HG02588 (cell line): ENCODE data around the gene RSPO1.
"Not testable (repeated sequence)": the region's sequence is repeated elsewhere in the genome, so short reads cannot be mapped to it uniquely, and the experiment has no call there.

Experiments
- ATAC-seq: cut with Tn5 transposase; IDR thresholded peaks from one replicate; pipeline ENCODE4 v1.9.1; 2021; ENCODE audit warnings: mild to moderate bottlenecking, moderate library complexity; ENCODE audit not compliant: unreplicated experiment

Gene RSPO1

GRCh38 chr1:37634244-37634991, at the start of gene RSPO1:
Gene RSPO1 (minus strand): TSS chr1:37634892. CDS start chr1:37629661, 5,231 bp downstream.
- no peak for ATAC-seq

DNA sequence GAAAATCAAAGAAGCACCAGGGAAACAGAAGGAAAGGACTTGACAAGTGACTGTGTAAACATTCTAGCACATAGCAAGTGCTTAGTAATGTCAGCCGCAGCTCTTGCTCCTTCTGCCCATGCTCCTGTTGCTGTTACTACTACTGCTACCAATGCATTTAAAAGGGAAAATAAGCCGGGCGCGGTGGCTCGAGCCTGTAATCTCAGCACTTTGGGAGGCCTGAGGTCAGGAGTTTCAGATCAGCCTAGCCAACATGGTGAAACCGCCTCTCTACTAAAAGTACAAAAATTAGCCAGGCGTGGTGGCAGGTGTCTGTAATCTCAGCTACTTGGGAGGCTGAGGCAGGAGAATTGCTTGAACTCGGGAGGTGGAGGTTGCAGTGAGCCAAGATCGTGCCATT, 49.5 kb upstream of the RSPO1 start:
- ATAC-seq: not testable (repeated sequence)

- no peak for ATAC-seq
These were observed 47.8 kb upstream of the RSPO1 start for GRCh38 chr1:37682334-37682987.

DNA sequence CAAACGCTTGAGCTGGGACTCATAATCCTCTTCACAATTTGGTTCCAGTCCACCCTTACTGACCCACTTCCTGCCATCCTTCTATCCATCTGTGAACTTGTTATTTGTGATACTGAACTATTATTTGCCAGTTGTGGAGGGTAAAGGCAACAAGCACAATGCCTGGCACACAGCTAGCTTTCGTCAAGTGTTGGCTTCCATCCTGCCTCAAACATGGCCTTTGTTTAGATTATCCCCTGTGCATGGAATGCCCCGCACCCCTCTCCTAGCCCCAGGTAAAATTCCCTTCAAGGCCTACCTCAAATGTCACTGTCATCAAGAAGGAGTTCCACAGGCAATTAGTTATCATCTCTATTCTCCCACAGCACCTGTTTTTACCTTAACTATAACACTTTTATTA, 46.2 kb upstream of the RSPO1 start:
- no peak for ATAC-seq

GRCh38 chr1:37677808-37678207, 43.1 kb upstream of the RSPO1 start:
- no peak for ATAC-seq

DNA sequence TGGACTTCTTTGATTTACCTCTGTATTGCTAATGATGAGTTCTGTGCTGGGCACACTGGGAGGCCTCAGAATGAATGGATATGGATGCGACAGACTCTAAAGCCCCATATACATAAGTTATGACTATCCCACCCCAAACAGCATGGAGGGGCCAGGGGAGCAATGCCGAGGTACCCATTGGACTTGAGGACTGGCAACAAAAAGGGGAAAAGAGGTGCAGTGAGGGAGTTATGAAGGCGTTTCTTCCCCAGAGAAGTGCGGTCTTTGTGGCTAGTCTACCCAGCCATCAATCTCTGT, 42.4 kb upstream of the RSPO1 start:
- no peak for ATAC-seq

GRCh38 chr1:37676281-37677142, 41.8 kb upstream of the RSPO1 start:
- ATAC-seq: no peak

GRCh38 chr1:37673920-37674319, 39.2 kb upstream of the RSPO1 start:
- no peak for ATAC-seq

DNA sequence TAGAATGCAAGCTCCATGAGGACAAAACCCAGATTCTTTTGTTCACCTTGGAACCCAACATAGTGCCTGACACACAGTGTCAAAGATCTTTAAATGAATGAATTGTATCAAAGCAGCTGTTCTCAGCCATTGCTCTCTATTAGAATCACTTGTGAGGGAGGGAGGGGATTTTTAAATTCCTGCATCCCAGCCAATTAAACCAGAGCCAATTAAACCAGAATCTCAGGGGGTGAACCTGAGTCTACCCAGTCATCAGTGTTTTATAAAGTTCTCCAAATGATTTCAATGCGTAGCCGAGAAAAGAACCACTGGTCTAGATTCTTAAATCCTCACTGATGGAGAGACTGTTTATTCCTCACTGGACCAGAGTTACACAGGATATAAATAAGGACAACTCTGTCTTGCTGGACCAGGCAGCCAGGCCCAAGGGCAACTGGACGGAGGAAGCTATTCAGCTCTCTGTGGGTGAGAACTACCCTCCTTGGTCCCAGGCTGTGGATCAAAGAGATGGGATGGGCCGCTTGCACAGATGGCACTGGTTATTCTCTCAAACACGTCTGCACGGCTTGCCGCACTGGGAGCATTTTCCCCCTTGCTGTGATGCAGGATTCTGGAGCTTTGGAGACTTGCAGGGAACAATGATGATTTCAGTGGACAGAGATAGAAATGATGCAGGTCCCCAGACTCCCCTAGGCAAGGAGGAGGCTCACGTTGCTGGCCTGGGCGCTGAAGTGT, 37.6 kb upstream of the RSPO1 start:
- no peak for ATAC-seq

GRCh38 chr1:37671261-37671660, 36.6 kb upstream of the RSPO1 start:
- no peak for ATAC-seq

DNA sequence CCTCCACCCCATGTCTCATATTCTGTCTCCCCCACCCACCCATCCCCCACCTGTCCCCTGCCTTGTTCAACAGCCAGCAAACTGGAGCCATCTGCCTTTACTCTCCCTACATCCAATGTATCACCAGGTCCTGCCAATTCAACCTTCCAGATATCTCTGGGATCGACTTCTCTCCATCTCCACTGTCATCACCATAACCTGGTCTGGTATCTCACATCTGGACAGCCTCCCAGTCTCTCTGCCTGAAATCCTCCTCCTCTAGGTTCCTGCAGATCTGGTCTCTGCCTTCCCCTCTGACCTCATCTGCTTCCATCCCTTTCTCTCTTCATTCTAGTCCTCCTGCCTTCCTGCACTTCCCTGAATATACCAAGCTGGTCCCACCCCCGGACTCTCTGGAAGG, 35.4 kb upstream of the RSPO1 start:
- no peak for ATAC-seq

- no peak for ATAC-seq
These were observed 32.5 kb upstream of the RSPO1 start for GRCh38 chr1:37667023-37667671.

- ATAC-seq: no peak
These were observed 31.7 kb upstream of the RSPO1 start for GRCh38 chr1:37666241-37666867.

- ATAC-seq: no peak
These were observed 28.8 kb upstream of the RSPO1 start for GRCh38 chr1:37663426-37664000.

GRCh38 chr1:37662031-37662755, 27.5 kb upstream of the RSPO1 start:
- ATAC-seq: no peak

GRCh38 chr1:37661401-37661800, 26.7 kb upstream of the RSPO1 start:
- ATAC-seq: no peak

DNA sequence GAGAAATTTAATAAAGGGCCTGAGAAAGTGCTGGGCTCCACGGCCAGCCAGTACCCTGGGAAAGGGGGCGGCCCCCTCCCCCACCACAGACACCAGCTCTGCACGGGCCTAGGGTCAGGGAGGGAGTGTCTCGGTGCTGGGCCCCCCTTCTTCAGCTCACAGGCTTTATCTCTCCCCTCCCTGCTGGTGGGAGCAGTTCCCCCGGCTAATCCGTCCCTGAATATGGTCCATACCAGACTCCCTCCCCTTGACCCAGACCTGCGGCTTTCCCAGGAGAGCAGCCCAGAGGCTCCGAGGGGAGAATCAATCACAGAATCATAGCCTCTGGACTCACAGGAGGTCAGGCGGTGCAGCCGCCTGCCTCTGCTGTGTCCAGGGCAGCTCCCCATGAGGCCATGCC, 26.0 kb upstream of the RSPO1 start:
- ATAC-seq: no peak

- ATAC-seq: no peak
These were observed 23.8 kb upstream of the RSPO1 start for GRCh38 chr1:37658486-37658885.
